Activated CD4-positive, alpha-beta T cell treated with anti-CD3 and anti-CD28 coated beads, Interleukin-2, amount 50 U/mL, for 16 hours (primary cell): ENCODE data around the gene CASP9.
"Not testable (repeated sequence)": the region's sequence is repeated elsewhere in the genome, so short reads cannot be mapped to it uniquely, and the experiment has no call there.

Experiments
- DNase-seq: peaks from one replicate; pipeline ENCODE4 v3.0.0-alpha.2; 2020

CASP9 gene

DNA sequence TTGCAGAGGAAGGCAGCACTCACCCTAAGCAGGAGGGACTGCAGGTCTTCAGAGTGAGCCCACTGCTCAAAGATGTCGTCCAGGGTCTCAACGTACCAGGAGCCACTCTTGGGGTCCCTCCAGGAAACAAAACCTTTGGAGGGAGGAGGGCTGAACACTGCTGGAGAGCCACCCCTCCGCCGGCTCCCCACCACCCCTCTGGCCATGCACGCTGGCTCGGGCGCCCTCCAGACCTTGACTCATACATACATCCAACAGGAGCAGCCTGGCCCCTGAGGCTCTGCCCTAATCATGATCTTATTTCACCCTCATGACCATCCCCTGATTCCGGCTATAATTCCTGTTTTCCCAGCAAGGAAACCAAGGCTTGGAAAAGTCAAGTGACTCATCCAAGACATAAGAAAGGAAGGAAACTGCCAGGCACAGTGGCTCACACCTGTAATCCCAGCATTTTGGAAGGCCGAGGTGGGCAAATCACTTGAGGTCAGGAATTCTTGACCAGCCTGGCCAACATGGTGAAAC lies 30.1 kb downstream of the CASP9 start:
- DNase-seq: no peak

DNA sequence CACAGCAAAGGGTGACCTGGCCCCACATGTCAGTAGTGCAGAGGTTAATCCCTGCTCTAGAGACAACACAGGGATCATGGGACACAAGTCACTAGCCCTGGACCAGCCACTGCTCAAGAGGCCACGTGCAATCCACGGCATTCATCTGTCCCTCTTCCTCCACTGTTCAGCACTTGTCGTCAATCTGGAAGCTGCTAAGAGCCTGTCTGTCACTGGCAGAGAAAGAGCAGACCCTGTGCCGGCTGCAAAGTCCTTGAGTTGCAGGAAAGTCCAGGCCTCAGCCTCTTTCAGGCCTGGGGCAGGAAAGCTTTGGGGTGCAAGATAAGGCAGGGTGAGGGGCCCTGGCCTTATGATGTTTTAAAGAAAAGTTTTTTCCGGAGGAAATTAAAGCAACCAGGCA lies 31.4 kb downstream of the CASP9 start:
- no peak for DNase-seq

DNA sequence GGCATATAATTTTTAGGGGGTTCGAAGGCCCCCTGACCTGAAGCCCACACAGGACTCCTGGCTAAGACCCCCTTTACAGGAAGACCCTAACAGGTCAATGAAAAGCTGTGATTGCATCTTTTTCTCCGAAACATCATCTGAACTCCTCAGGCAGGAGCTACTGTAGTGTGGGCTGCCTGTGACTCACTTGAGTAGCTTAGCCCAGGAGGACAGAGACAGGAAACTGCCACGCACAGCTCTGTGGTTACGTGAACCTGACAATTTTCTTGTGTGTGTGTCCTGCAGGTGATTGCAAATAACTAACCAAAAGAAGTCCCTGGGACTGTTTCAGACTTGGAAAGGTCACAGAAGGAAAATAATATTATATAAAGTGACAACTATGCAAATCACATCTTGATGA lies 33.0 kb downstream of the CASP9 start:
- peak; percentile 49 for DNase-seq

DNA sequence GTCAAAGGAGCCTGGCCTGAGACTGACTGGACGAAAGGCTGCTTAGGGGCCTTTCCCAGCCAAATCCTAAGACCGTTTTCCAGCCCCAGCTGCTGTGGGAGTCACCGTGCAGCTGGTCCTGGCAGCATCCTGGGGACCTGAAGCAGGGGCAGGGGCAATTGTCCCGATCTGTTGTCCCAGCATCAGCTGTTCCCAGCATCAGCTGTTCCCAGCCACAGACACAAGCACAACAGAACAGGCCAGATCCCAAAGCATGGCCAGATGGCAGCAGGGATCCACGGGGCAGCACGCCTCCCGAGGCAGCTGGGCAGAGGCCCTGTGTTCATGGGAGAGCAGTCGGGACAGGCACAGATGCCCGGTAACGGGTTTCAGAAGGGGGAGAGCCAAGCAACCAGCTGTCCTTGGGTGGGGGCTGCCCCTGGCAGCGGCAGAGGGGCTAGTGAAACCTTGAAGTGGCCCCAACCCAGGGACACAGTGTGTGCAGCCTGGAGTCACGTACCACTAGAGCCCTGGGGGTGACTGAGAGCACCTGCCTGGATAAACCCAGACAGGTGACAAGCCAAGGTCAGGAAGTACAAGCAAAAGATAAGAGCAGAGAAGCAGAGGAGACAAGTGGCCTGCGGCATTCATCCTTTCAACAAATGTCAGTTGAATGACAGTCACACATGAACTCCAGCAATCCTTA lies 34.8 kb downstream of the CASP9 start:
- DNase-seq: no peak

DNA sequence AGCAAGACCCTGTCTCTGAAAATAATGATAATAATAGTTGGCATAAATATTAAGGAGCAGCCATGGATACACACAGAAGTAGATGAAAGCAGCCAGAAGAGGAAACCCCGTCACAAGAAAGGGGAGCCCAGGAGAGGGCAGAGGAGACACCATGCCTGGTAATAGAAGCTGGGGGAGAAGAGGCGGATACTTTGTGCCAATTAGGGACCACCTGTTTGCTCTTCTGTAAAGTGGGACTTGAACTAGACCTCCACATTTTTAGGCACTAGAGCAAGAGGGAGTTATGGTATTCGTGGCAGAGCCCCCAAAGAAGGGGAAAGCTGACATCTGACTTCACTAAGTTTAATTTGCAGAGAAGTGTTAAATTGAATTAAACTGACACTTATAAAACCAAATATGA lies 35.6 kb downstream of the CASP9 start:
- DNase-seq: no peak

DNA sequence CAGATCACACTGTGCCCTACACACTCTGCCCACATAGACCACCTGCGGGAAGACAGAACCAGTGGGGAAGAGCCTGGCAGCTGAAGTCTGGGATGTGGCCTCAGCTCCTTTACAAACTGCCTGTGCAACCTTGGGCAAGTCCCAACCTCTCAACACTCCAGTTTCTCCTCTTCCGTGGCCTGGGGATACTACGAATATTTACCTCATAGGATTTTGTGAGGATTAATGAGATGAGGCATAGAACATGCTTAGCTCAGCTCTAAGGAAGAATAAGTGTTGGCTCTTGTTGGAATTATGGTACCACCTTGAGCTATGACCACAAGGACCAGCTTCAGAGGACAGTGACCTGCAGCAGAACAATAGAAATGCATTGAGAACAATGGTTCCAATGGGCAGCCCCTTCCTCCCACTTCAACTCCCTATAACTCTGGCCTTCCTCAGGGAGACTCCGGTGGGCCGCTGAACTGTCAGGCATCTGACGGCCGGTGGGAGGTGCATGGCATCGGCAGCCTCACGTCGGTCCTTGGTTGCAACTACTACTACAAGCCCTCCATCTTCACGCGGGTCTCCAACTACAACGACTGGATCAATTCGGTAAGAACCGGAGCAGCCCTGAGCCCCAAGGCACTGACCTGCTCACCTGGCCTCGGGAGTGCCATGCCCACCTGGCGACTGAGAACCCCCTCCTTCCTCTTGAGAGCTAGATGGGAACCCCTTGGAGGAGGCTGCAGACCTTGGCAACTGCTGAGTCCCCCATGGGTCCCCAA lies 37.0 kb downstream of the CASP9 start:
- DNase-seq: not testable (repeated sequence)

DNA sequence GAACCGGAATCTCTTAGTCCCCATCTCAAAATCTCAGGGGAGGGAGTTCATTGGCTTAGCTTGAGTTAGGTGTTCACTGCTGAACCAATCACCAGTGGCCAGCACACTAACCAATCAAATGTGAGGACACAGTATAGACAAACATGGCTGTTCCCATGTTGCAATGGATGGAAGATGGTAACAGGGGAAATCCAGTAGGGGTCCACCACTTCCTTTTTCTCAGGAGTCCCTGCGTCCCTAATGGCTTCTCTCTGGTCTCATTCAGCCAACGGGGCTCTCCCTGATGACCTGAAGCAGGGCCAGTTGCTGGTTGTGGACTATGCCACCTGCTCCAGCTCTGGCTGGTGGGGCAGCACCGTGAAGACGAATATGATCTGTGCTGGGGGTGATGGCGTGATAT lies 38.4 kb downstream of the CASP9 start:
- no peak for DNase-seq

DNA sequence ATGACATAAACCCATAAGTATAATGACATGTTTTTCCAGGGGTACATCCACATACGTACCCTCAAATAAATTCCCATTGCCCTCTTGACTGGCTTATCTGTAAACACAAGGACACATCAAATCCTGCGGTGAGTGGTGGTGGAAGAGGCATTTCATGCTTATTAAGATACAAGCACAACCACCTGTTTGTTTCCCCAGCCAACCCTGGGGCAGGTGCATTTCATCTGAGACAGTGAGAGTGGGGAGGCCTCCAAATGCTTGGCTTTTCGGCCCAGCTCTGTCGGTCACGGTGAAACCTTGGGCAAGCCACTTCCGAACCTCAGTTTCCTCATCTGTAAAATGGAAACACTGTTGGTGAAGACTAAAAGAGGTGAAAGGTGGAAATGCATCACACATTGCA lies 39.6 kb downstream of the CASP9 start:
- DNase-seq: not testable (repeated sequence)

DNA sequence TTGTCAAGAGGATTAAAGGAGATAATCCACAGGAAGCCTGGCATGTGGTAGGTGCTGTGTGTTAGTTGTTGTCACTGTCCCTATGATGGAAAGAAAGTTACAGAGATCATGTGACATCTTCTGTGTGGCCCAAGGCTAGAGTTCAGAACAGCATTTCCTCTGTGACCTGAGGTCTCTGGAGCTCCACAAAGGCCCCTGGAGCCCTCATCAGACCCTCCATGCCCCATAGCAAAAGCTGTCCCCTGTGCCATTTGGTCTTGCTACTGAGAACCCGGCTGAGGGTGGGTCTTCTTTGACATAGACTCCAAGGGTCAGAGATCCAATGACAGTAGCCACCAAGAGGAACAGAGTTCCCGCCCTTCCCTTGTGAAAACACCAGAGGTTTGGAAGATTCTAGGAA lies 40.0 kb downstream of the CASP9 start:
- DNase-seq: no peak

DNA sequence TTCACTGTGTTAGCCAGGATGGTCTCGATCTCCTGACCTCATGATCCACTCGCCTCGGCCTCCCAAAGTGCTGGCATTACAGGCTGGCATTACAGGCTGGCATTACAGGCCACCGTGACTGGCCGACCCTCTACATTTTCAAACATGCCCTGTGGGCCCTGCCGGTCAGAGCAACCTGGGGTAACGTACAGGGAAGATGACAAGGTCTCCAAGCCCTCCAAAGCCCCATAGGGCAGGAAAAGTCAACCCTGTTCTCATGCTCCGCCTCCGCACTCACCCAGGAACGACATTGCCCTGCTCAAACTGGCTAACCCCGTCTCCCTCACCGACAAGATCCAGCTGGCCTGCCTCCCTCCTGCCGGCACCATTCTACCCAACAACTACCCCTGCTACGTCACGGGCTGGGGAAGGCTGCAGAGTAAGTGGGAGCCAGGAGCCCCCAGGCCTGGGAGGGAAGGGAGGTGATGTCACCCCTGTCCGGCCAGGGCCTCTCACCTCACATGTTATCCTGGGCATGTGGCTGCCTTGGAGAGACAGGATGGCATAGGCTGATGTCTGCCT lies 41.0 kb downstream of the CASP9 start:
- DNase-seq: not testable (repeated sequence)

DNA sequence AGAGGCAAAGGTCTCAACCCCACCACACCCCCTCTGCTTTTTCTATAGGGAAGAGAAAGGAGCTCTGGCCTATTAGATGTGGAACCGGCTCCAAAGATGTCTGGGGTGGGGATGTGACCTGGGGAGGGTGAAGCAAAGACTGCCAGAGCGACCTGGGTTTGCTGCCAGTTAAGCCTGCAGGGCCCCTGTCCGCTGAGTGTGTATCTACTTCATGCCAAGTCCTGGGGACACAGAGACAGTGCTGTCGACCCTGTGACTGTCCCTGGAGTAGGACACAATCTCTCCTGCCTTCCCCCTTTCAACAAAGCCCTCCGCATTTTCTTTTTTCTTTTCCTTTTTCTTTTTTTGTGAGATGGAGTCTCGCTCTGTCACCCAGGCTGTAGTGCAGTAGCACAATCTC lies 41.6 kb downstream of the CASP9 start:
- not testable (repeated sequence) for DNase-seq

DNA sequence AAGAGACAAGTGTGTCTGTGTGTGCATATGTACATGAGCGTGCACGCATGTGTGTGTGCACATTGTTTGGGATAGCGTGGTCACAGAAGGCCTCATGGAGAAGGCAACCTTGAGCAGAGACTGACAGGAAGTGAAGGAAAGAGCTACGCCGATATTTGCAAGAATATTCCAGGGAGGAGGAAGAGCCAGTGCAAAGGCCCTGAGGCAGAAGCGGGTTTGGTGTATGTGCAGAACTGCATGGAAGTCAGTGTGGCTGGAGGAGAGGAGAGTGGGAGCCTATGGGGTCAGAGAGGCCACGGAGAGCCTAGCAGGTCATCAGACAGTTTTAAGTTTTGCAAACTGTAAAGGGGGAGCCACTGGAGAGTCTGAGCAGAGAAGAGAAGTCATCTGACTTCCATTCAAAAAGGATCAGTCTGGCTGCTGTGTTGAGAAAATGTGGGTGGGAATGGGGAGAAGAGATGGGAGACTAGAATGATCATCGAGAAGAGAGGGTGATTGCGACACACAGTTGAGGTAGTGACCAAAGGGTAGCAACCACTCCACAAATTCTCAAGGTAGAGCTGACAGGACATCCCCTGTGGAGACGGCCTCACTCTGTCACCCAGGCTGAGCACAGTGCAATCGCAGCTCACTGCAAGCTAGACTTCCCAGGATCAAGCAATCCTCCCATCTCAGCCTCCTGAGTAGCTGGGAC lies 44.2 kb downstream of the CASP9 start:
- no peak for DNase-seq

DNA sequence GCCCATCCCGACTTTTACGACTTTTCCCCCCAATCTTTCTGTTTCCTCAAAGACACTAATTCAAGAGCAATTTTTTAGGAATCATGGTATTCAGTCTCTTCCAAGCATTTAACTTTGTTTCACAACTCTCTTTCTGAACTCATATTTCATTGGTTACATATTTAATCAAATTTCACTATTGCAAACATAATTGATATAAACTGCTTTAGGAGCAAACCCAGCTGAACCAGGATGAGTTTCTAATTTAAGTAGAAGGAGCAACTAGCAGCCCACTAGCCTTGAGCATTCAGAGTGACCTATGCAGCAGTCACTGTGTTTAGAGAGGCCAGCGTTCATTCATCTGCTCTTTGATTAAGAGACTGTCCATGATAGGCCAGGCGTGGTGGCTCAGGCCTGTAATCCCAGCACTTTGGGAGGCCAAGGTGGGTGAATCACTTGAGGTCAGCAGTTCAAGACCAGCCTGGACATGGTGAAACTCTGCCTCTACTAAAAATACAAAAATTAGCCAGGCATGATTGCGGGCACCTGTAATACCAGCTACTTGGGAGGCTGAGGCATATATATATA lies 46.3 kb downstream of the CASP9 start:
- DNase-seq: no peak

DNA sequence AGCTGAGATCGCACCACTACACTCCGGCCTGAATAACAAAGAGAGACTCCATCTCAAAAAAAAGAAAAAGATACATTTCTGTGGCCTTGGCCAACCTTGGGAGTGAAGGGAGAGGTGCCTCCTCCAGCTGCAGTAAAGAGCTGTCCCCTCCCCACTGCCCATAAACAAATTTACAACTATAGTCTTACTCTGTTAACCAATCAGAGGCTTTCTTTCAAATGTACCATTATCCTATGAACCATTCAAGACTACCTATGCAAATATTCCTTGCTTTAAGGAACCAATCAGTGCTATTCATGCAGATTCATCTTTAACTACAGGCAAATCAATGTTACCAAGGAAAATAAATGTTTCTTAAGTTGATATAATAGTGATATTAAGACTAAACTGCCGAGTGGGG lies 47.1 kb downstream of the CASP9 start:
- DNase-seq: no peak

DNA sequence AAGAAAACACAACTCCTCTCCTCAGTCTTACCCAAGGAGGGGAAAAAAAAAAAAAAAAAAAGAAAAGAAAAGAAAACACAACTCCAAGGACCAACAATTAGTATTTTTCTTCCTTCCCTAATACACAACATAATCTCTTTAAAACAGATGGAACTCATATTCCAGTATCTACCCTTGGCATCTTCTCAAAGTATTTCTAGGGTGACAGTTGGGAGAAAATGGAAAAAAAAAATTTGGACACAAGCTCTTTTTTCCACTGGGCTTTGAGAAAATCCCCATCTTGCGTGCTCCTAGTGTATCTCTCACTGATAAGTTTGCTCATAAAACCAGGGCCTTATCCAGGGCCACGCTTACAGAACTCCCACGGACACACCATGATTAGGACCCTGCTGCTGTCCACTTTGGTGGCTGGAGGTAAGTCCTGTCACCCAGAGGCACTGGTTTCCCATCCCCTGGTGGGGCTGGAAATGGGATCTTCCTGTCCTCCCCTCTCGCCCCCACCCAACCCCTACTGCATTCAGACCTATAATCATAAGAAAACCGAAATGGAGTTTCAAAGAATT lies 48.2 kb downstream of the CASP9 start, which contains the start of gene CELA2B:
TSS of gene CELA2B (plus strand) at position 353 of the 563 bp plus-strand sequence. CDS start at position 375, 22 bp downstream.
- no peak for DNase-seq

DNA sequence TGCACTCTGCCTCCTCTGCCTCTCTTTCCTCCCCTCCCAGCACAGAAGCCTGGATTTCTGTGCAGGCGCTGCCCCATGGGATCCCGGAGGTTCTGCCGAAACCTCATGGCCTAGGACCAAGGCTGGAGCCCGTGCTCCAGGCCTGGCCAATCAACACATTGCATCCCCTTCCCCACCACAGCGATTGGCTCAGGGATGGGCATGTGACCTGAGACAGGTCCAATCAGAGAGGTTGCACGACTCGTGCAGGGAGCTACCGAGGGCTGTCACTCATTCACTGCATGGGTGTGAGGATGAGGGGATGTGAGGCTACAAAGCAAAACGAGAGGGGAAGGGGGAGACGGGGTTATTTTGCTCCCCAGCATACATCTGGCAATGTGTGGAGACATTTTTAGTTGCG lies 51.4 kb downstream of the CASP9 start:
- no peak for DNase-seq

DNA sequence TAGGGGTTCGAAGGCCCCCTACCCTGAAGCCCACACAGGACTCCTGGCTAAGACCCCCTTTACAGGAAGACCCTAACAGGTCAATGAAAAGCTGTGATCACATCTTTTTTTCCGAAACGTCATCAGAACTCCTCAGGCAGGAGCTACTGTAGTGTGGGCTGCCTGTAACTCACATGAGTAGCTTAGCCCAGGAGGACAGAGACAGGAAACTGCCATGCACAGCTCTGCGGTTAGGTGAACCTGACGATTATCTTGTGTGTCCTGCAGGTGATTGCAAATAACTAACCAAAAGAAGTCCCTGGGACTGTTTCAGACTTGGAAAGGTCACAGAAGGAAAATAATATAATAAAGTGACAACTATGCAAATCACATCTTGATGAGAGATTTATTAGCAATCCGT lies 52.3 kb downstream of the CASP9 start:
- not testable (repeated sequence) for DNase-seq

DNA sequence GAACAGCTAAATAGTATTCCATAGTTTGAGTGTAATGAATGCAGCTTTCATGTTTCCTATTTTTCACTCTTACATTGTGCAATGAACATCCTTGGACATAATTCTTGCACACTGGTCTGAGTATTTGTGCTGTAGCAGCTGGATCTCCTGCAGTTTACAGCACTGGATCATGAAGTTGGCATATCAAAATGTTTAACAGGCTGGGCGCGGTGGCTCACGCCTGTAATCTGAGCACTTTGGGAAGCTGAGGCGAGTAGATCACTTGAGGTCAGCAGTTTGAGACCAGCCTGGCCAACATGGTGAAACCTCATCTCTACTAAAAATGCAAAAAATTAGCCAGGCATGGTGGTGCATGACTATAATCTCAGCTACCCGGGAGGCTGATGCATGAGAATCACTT lies 52.9 kb downstream of the CASP9 start:
- DNase-seq: not testable (repeated sequence)

DNA sequence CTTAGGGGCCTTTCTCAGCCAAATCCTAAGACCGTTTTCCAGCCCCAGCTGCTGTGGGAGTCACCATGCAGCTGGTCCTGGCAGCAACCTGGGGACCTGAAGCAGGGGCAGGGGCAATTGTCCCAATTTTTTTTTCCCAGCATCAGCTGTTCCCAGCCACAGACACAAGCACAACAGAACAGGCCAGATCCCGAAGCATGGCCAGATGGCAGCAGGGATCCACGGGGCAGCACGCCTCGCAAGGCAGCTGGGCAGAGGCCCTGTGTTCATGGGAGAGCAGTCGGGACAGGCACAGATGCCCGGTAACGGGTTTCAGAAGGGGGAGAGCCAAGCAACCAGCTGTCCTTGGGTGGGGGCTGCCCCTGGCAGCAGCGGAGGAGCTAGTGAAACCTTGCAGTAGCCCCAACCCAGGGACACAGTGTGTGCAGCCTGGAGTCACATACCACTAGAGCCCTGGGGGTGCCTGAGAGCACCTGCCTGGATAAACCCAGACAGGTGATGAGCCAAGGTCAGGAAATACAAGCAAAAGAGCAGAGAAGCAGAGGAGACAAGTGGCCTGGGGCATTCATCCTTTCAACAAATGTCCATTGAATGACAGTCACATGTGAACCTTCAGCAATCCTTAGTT lies 54.1 kb downstream of the CASP9 start:
- DNase-seq: not testable (repeated sequence)

DNA sequence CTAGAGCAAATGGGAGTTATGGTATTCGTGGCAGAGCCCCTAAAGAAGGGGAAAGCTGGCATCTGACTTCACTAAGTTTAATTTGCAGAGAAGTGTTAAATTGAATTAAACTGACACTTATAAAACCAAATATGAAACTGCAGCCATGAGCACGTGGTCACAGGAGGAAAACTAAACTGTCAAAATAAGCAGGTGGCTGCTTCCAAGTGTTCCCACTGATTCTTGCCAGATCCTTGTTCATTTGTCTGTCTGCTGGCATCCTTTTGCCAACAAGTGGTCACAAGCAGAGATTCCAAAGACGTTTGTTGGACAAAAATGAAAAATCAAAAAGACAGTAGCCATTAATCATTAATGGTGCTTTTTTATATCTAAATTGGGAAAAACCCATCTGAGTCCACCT lies 54.7 kb downstream of the CASP9 start:
- no peak for DNase-seq

DNA sequence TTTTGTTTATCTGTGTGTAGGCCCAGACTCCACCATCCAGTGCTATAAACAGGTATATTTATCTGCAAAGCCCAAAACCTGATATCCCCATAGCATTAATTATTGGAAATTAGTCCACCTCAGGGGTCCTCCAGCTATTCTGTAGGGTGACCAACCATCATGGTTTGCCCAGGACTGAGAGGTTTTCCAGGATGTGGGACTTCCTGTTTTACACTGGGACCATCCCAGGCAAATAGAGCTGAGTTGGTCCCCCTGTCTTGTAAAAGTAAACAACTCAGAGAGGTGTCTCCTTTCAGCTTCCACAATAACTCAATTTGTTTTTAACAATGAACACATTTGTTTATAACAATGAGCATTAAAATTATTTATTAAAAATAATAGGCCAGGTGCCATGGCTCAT lies 55.9 kb downstream of the CASP9 start:
- no peak for DNase-seq
